Measurements from ENCODE around the gene PIGBOS1. TPM values are rescaled to one million over a fixed set of nuclear protein-coding genes. Genes with fewer than 3 reads are reported as not detected.

Gene PIGBOS1
- total and polyA plus RNA-seq, 4 donors, result 4.7 to 14.3 (median 7.2) TPM

DNA sequence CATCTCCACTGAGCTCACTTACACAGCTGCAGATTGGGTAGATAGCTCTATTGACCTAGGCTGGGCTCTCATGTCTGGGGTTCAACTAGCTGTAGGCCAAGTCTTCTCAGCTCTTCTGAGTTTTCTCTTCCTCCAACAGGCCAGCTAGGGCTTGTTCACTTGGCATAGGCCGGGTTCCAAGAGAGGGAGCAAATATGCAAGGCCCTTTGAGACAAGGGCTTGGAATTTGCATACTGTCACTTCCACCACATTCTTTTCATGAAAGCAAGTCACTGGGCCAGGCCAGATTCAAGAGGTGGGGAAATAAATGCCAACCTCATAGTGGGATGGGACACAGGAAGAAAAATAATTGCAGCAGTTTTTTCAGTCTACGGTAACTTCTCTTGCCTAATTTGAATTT lies 25.3 kb upstream of the PIGBOS1 start:
- no peaks in the 10 kb centered on the region for H3K9me3 ChIP-seq (ENCODE audit: control insufficient read depth in 4 of 4, low read length in 3 of 4)
- no peak for TF ChIP-seq NR2F2 (IDR thresholded peaks at IDR 0.05)
- no peak for TF ChIP-seq RXRA (IDR thresholded peaks at IDR 0.05)
- no peak for TF ChIP-seq FOXA2 (IDR thresholded peaks at IDR 0.05)
- TF ChIP-seq GABPA (IDR thresholded peaks at IDR 0.05 in 1 of 2, conservative IDR thresholded peaks at IDR 0.05 in 1 of 2), result no peak
- TF ChIP-seq SP1 (IDR thresholded peaks at IDR 0.05), result no peak
- TF ChIP-seq FOXA1 (IDR thresholded peaks at IDR 0.05), result no peak
- TF ChIP-seq HNF4A (conservative IDR thresholded peaks at IDR 0.05), result no peak
- no peak for TF ChIP-seq HNF4G (IDR thresholded peaks at IDR 0.05)
- TF ChIP-seq JUND (IDR thresholded peaks at IDR 0.05), result no peak
- no peak for TF ChIP-seq EGR1 (IDR thresholded peaks at IDR 0.05; ENCODE audit: low read depth in 2 of 2)
- TF ChIP-seq, protein P1, sequence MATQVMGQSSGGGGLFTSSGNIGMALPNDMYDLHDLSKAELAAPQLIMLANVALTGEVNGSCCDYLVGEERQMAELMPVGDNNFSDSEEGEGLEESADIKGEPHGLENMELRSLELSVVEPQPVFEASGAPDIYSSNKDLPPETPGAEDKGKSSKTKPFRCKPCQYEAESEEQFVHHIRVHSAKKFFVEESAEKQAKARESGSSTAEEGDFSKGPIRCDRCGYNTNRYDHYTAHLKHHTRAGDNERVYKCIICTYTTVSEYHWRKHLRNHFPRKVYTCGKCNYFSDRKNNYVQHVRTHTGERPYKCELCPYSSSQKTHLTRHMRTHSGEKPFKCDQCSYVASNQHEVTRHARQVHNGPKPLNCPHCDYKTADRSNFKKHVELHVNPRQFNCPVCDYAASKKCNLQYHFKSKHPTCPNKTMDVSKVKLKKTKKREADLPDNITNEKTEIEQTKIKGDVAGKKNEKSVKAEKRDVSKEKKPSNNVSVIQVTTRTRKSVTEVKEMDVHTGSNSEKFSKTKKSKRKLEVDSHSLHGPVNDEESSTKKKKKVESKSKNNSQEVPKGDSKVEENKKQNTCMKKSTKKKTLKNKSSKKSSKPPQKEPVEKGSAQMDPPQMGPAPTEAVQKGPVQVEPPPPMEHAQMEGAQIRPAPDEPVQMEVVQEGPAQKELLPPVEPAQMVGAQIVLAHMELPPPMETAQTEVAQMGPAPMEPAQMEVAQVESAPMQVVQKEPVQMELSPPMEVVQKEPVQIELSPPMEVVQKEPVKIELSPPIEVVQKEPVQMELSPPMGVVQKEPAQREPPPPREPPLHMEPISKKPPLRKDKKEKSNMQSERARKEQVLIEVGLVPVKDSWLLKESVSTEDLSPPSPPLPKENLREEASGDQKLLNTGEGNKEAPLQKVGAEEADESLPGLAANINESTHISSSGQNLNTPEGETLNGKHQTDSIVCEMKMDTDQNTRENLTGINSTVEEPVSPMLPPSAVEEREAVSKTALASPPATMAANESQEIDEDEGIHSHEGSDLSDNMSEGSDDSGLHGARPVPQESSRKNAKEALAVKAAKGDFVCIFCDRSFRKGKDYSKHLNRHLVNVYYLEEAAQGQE (IDR thresholded peaks at IDR 0.05), result no peak
- TF ChIP-seq, protein P2, sequence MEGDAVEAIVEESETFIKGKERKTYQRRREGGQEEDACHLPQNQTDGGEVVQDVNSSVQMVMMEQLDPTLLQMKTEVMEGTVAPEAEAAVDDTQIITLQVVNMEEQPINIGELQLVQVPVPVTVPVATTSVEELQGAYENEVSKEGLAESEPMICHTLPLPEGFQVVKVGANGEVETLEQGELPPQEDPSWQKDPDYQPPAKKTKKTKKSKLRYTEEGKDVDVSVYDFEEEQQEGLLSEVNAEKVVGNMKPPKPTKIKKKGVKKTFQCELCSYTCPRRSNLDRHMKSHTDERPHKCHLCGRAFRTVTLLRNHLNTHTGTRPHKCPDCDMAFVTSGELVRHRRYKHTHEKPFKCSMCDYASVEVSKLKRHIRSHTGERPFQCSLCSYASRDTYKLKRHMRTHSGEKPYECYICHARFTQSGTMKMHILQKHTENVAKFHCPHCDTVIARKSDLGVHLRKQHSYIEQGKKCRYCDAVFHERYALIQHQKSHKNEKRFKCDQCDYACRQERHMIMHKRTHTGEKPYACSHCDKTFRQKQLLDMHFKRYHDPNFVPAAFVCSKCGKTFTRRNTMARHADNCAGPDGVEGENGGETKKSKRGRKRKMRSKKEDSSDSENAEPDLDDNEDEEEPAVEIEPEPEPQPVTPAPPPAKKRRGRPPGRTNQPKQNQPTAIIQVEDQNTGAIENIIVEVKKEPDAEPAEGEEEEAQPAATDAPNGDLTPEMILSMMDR (IDR thresholded peaks at IDR 0.05; ENCODE audit: low read depth, low read length, missing input control), result no peak
- TF ChIP-seq, protein P3, sequence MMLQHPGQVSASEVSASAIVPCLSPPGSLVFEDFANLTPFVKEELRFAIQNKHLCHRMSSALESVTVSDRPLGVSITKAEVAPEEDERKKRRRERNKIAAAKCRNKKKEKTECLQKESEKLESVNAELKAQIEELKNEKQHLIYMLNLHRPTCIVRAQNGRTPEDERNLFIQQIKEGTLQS (IDR thresholded peaks at IDR 0.05), result no peak
- TF ChIP-seq, protein P4, sequence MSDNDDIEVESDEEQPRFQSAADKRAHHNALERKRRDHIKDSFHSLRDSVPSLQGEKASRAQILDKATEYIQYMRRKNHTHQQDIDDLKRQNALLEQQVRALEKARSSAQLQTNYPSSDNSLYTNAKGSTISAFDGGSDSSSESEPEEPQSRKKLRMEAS (IDR thresholded peaks at IDR 0.05), result no peak
- TF ChIP-seq, protein P5, sequence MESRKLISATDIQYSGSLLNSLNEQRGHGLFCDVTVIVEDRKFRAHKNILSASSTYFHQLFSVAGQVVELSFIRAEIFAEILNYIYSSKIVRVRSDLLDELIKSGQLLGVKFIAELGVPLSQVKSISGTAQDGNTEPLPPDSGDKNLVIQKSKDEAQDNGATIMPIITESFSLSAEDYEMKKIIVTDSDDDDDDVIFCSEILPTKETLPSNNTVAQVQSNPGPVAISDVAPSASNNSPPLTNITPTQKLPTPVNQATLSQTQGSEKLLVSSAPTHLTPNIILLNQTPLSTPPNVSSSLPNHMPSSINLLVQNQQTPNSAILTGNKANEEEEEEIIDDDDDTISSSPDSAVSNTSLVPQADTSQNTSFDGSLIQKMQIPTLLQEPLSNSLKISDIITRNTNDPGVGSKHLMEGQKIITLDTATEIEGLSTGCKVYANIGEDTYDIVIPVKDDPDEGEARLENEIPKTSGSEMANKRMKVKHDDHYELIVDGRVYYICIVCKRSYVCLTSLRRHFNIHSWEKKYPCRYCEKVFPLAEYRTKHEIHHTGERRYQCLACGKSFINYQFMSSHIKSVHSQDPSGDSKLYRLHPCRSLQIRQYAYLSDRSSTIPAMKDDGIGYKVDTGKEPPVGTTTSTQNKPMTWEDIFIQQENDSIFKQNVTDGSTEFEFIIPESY (IDR thresholded peaks at IDR 0.05), result no peak
- TF ChIP-seq YY1 (IDR thresholded peaks at IDR 0.05), result no peak
- TF ChIP-seq RAD21 (IDR thresholded peaks at IDR 0.05), result no peak
- no peak for TF ChIP-seq TAF1 (conservative IDR thresholded peaks at IDR 0.05)
- no peak overlapping the region for H3K27ac ChIP-seq (ENCODE audit: low read depth in 1 of 2, low read length in 2 of 2)
- no peaks in the 10 kb centered on the region for H3K27me3 ChIP-seq (ENCODE audit: control insufficient read depth in 4 of 4, insufficient read depth in 4 of 4, low read length in 3 of 4)
- no peak overlapping the region for H3K9ac ChIP-seq (ENCODE audit: low read depth in 1 of 2, low read length in 2 of 2)
- H3K36me3 ChIP-seq (ENCODE audit: control insufficient read depth in 4 of 4, insufficient read depth in 3 of 4, low read depth in 1 of 4, low read length in 3 of 4), result peaks cover 0 to 3% (median 0%) of the 10 kb centered on the region in 4 donors
- no peaks in the 10 kb centered on the region for H3K4me1 ChIP-seq (ENCODE audit: control insufficient read depth in 4 of 4, insufficient read depth in 4 of 4, low read length in 3 of 4)
- no peak overlapping the region for H3K4me3 ChIP-seq (ENCODE audit: low read depth in 1 of 3, low read length in 3 of 3)
- DNase-seq (ENCODE audit: low spot score), result no peak
- WGBS, result 94% methylated on average over 2 of the region's 2 CpGs
